AG10803 (cell line): ENCODE measurements around the gene GBA2.

Source experiments
- DNase-seq: peaks from one replicate; pipeline ENCODE4 v3.0.0; 2010; ENCODE audit warnings: low read depth
- H3K4me3 ChIP-seq: 2 replicates; pipeline ENCODE4 v1.5.1; 2011; ENCODE audit warnings: mild to moderate bottlenecking, low read length, control low read depth
- CTCF ChIP-seq: conservative IDR thresholded peaks from 2 replicates; pipeline ENCODE4 v1.5.1; 2011; ENCODE audit warnings: mild to moderate bottlenecking, low read length, control low read depth, inconsistent platforms

Gene GBA2

DNA sequence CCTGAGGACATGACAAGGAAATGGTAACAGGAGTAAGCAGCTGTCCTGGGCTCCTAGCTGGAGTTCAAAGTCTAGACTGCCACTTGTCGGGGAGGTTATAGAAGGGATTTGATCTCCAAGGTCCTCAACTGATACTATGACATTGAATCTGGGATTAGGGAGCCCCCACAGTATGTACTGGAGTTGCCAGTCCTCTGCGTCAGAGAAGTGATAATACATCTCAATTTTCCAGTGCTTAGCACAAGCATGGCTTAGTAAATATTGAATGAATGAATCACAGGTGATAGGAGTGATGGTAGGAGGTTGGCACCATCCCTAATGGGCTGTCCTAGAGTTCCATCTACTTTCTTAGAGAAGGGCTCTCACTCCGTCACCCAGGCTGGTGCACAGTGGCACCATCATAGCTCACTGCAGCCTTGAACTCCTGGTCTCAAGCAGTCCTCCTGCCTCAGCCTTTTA lies 53.1 kb downstream of the GBA2 start:
- DNase-seq, result no peak
- TF ChIP-seq CTCF, result no peak
- no peak overlapping the region for H3K4me3 ChIP-seq

- TF ChIP-seq CTCF, result no peak
- no peak for DNase-seq
- no peak overlapping the region for H3K4me3 ChIP-seq
These were observed 57.2 kb downstream of the GBA2 start for GRCh38 chr9:35691757-35692301.

- H3K4me3 ChIP-seq, result peak overlapping the region; percentile 97
- DNase-seq, result no peak
- no peak for TF ChIP-seq CTCF
These were observed 57.7 kb downstream of the GBA2 start for GRCh38 chr9:35691334-35691650.

DNA sequence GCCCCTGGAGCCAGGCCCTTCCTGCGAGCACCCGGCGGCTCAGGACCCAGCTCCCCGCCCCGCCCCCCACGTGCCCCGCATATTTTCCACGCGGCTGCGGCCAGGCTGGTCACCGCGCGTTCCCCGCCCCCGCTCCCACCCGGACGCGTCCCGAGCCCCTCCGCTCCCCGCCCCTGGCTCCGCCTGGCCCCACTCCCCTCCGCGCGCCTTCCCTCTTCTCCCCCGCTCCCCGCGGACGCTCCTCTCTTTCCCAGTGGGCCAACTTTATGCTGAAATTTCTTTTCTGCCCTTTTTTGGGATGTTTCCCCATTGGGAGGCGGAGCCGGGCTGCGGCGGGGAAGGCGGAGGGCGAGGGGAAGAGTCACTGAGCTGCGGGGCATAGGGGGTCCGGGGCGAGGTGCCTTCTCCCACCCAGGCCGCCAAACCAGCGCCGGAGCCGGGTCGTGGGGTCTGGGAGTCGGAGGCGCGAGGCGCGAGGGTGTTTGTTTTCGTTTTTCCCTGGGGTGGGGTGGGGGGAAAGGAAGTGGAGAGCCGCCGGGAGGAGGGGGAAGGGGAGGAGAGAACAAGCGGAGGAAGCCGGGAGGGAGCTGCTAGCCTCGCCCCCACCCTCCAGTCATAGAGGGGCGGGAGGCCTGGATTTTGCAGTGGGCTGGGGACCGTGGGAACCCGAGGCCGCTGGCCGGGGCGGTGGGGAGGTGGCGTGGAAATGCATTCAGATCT lies 58.3 kb downstream of the GBA2 start:
- TF ChIP-seq CTCF, result no peak
- peak overlapping the region; percentile 97 for H3K4me3 ChIP-seq
- peak; percentile 85 for DNase-seq

GRCh38 chr9:35690294-35690613 lies 58.8 kb downstream of the GBA2 start:
- H3K4me3 ChIP-seq, result peak overlapping the region; percentile 97
- no peak for TF ChIP-seq CTCF
- DNase-seq, result peak; percentile 62

DNA sequence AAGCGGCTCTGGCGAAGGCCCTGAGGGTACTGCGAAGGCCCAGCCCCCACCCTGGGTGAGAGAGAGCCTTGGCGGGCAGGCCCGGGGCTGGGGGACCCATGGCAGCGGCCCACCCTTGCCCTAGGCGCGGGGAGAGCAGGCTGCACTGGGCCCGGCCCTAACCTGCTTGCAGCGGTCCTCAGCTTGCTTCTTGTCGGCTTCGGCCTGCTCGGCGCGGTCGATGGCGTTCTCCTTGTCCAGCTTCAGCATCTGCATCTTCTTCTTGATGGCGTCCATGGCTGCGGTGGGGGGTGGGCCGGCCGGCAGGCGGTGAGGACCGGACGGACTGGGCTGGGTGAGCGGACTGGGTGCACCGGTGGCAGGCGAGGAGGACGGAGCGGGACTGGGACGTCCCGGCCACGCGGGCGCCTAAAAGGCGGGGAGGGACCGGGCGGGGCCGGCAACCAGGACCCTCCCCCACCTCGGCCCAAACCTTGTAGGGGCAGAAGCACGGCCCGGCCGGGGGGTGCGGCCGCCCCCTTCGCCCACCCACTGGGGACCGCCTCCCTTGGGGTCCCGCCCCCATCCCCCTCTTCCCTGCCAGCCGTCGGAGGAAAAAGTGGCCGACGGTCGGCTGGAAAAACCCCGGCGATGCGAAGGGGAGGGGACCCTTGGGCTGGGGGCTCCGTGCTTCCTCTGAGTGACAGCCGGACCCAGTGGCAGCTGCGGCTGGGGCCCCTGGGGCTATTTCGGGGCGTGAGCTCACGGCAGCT lies 59.3 kb downstream of the GBA2 start, which contains the start of gene TPM2:
Gene TPM2, minus strand, starts transcription at position 384 of the 752 bp plus-strand sequence. Its CDS starts 108 bp downstream, at position 276.
- peak within 1 kb of the TSS; percentile 97 for H3K4me3 ChIP-seq
- peak; percentile 89 for DNase-seq
- no peak for TF ChIP-seq CTCF
